Prostate gland (tissue), 2 donors: Measurements from ENCODE around the gene SH3BGRL3. TPM values are rescaled to one million over a fixed set of nuclear protein-coding genes. Genes with fewer than 3 reads are reported as not detected.
"Not testable (repeated sequence)": the region's sequence is repeated elsewhere in the genome, so short reads cannot be mapped to it uniquely, and the experiment has no call there.

Experiments used
- DNase-seq: peaks from one replicate; pipeline ENCODE4 v3.0.0-alpha.2; 2019; ENCODE audit warnings: low spot score
- H3K27ac ChIP-seq, 2 donors: fragments of 200-600 bp; sonication (generic); 2 replicates each; pipeline ENCODE4 v1.5.1; 2017 to 2019
- H3K27me3 ChIP-seq: fragments of 200-600 bp; sonication (generic); replicated peaks from 2 replicates; pipeline ENCODE4 v1.5.1; 2019; ENCODE audit not compliant: insufficient read depth
- H3K36me3 ChIP-seq, 2 donors: fragments of 200-600 bp; sonication (generic); 1 replicate in 1 of 2; 2 replicates in 1 of 2; pipeline versions ENCODE4 v1.5.1 to v1.8.1; 2017 to 2019
- H3K4me1 ChIP-seq: fragments of 200-600 bp; sonication (generic); replicated peaks from 2 replicates; pipeline ENCODE4 v1.5.1; 2019
- H3K4me3 ChIP-seq, 2 donors: fragments of 200-600 bp; sonication (generic); 2 replicates each; pipeline ENCODE4 v1.5.1; 2017 to 2019
- H3K9me3 ChIP-seq: fragments of 200-600 bp; sonication (generic); 2 replicates; pipeline ENCODE4 v1.5.1; 2017
- CTCF ChIP-seq, 4 experiments: fragments of 200-600 bp in 2 of 4; fragments of 450-650 bp in 2 of 4; sonication (generic) in 2 of 4; IDR thresholded peaks; 1 replicate in 3 of 4; 2 replicates in 1 of 4; pipeline ENCODE4 v1.5.1; 2016 to 2019; ENCODE audit warnings: antibody characterized with exemption in 4 of 4, mild to moderate bottlenecking in 2 of 4, moderate library complexity in 2 of 4
- POLR2A ChIP-seq: fragments of 450-650 bp; IDR thresholded peaks from one replicate; pipeline ENCODE4 v1.6.1; 2016; ENCODE audit warnings: antibody characterized with exemption, mild to moderate bottlenecking
- POLR2AphosphoS5 ChIP-seq: sonication (generic); formaldehyde crosslinking; IDR thresholded peaks from one replicate; pipeline ENCODE4 v1.6.1; 2017; ENCODE audit warnings: antibody characterized with exemption
- WGBS: methylation state at CpG from one replicate; pipeline ENCODE4 v1.1.5; 2018; 5-methylcytosine and 5-hydroxymethylcytosine counted together
- intact Hi-C: fragments of 100-400 bp; cut with DNase I; formaldehyde crosslinking; loops from one replicate; pipeline ENCODE4 v1.14.2; 2022
- total RNA-seq, 2 donors: library from RNA; depleted of rRNA; stranded (reverse); fragments of >200 nt; gene quantifications; one replicate each; pipeline ENCODE4 v1.1.0, GENCODE V29; 2016

The SH3BGRL3 gene
- total RNA-seq, 2 donors from 2014 or later, result 37.4 to 55.3 TPM

GRCh38 chr1:26328597-26328996 is 48.7 kb downstream of the SH3BGRL3 start:
- no peak for TF ChIP-seq POLR2AphosphoS5
- TF ChIP-seq CTCF (IDR thresholded peaks at IDR 0.05), result no peak
- no peak for TF ChIP-seq POLR2A
- no peak overlapping the region for H3K27ac ChIP-seq
- H3K4me3 ChIP-seq, result no peak overlapping the region
- no peaks in the 10 kb centered on the region for H3K27me3 ChIP-seq
- 87% methylated on average over 8 of the region's 8 CpGs for WGBS
- no peaks in the 10 kb centered on the region for H3K9me3 ChIP-seq
- H3K4me1 ChIP-seq, result no peaks in the 10 kb centered on the region
- intact Hi-C loops, result no loop called here
- no peak for DNase-seq
- H3K36me3 ChIP-seq, result no peaks in the 10 kb centered on the region

GRCh38 chr1:26329380-26329779 is 49.5 kb downstream of the SH3BGRL3 start:
- 95% methylated on average over 4 of the region's 4 CpGs for whole genome bisulfite sequencing
- H3K27ac ChIP-seq, H3K36me3 ChIP-seq, H3K4me1 ChIP-seq, H3K4me3 ChIP-seq, DNase-seq, intact Hi-C loops, H3K9me3 ChIP-seq, H3K27me3 ChIP-seq: not testable (repeated sequence)

- H3K9me3 ChIP-seq, result no peaks in the 10 kb centered on the region
- no peaks in the 10 kb centered on the region for H3K4me1 ChIP-seq
- TF ChIP-seq POLR2A, result no peak
- no peak for TF ChIP-seq POLR2AphosphoS5
- TF ChIP-seq CTCF (IDR thresholded peaks at IDR 0.05), result no peak
- no peak overlapping the region for H3K4me3 ChIP-seq
- intact Hi-C loops, result no loop called here
- H3K27me3 ChIP-seq, result no peaks in the 10 kb centered on the region
- 82% methylated on average over 5 of the region's 5 CpGs for WGBS
- no peaks in the 10 kb centered on the region for H3K36me3 ChIP-seq
- H3K27ac ChIP-seq, result no peak overlapping the region
- DNase-seq, result no peak
Observed at GRCh38 chr1:26330276-26330675, 50.4 kb downstream of the SH3BGRL3 start.

Other genes with a start within 250 kb of the SH3BGRL3 start
- under 1 TPM; 0.05 to 0.34 TPM for gene SLC30A2, start 234.0 kb upstream of the SH3BGRL3 start, total RNA-seq
- gene TRIM63, start 212.5 kb upstream of the SH3BGRL3 start, total RNA-seq, result under 1 TPM in 1 of 2 donors, not detected in 1; 0.68 TPM
- 10 to 100 TPM; 10.5 TPM for gene PDIK1L, start 168.3 kb upstream of the SH3BGRL3 start, total RNA-seq
- 1 to 10 TPM; 3.8 to 5.9 TPM for gene FAM110D, start 121.0 kb upstream of the SH3BGRL3 start, total RNA-seq
- gene C1orf232, start 111.1 kb upstream of the SH3BGRL3 start, total RNA-seq, result not detected
- 10 to 100 TPM; 44.5 to 50.7 TPM for gene ZNF593, start 110.2 kb upstream of the SH3BGRL3 start, total RNA-seq
- gene ZNF593OS, start 108.3 kb upstream of the SH3BGRL3 start, total RNA-seq, result not detected
- 10 to 100 TPM; 24.8 to 32.4 TPM for gene CNKSR1, start 102.6 kb upstream of the SH3BGRL3 start, total RNA-seq
- gene CATSPER4, start 89.5 kb upstream of the SH3BGRL3 start, total RNA-seq, result 1 to 10 TPM in 1 of 2 donors, not detected in 1; 1.5 TPM
- gene CEP85, start 45.9 kb upstream of the SH3BGRL3 start, total RNA-seq, result 10 to 100 TPM in 1 of 2 donors, 1 to 10 TPM in 1; 3.4 to 21.0 TPM
- gene UBXN11, start 26.6 kb downstream of the SH3BGRL3 start, total RNA-seq, result 10 to 100 TPM; 13.2 to 18.1 TPM
- 1 to 10 TPM; 3.2 to 5.3 TPM for gene CD52, start 37.9 kb downstream of the SH3BGRL3 start, total RNA-seq
- gene CRYBG2, start 74.0 kb downstream of the SH3BGRL3 start, total RNA-seq, result 1 to 10 TPM; 3.9 to 4.8 TPM
- 1 to 10 TPM in 1 of 2 donors, not detected in 1; 4.8 TPM for gene ZNF683, start 92.7 kb downstream of the SH3BGRL3 start, total RNA-seq
- under 1 TPM in 1 of 2 donors, not detected in 1; 0.17 TPM for gene LIN28A, start 130.7 kb downstream of the SH3BGRL3 start, total RNA-seq
- 10 to 100 TPM; 28.9 to 39.0 TPM for gene DHDDS, start 152.2 kb downstream of the SH3BGRL3 start, total RNA-seq
- gene HMGN2, start 192.4 kb downstream of the SH3BGRL3 start, total RNA-seq, result 100 to 1,000 TPM; 264 to 385 TPM
- 10 to 100 TPM; 38.6 to 87.5 TPM for gene RPS6KA1, start 249.7 kb downstream of the SH3BGRL3 start, total RNA-seq